WTC11 (cell line): ENCODE results near the gene C16orf54. TPM values are rescaled to one million over a fixed set of nuclear protein-coding genes. Genes with fewer than 3 reads are reported as not detected.

Experiments
- ATAC-seq: fragments of 200-7000 bp; cut with Tn5 transposase; 2 replicates; pipeline ENCODE4 v1.10.0; 2021; ENCODE audit warnings: mild to moderate bottlenecking, moderate library complexity
- CTCF ChIA-PET: fragments of 300-600 bp; sonication (Branson Sonifier 250); formaldehyde crosslinking; loops from one replicate; lab custom pipeline; 2021; ENCODE audit warnings: antibody characterized with exemption; lab: Charles Lee
- POLR2A ChIA-PET: fragments of 350-600 bp; sonication (Branson Sonifier 250); formaldehyde crosslinking; loops from one replicate; lab custom pipeline; 2021; ENCODE audit warnings: antibody characterized with exemption; lab: Charles Lee
- DNase-seq: peaks from one replicate; pipeline ENCODE4 v3.0.0; 2021; ENCODE audit warnings: low spot score
- H3K27ac Mint-ChIP-seq: 2 replicates; pipeline ENCODE4 v1.8.0; 2021; ENCODE audit warnings: mixed read lengths
- H3K27me3 Mint-ChIP-seq: 2 replicates; pipeline ENCODE4 v1.8.0; 2021; ENCODE audit warnings: low read depth, mild to moderate bottlenecking, moderate library complexity, mixed read lengths
- H3K36me3 Mint-ChIP-seq: 2 replicates; pipeline ENCODE4 v1.8.0; 2021; ENCODE audit warnings: mixed read lengths
- H3K4me1 Mint-ChIP-seq: 2 replicates; pipeline ENCODE4 v1.8.0; 2022; ENCODE audit warnings: mixed read lengths
- H3K4me3 Mint-ChIP-seq: 2 replicates; pipeline ENCODE4 v1.8.0; 2021; ENCODE audit warnings: mild to moderate bottlenecking, moderate library complexity, mixed read lengths
- H3K9me3 Mint-ChIP-seq: 2 replicates; pipeline ENCODE4 v1.8.0; 2021; ENCODE audit warnings: mixed read lengths
- AFF4 ChIP-seq: sonication (generic); formaldehyde crosslinking; IDR thresholded peaks from 2 replicates; pipeline ENCODE4 v1.8.1; 2023; ENCODE audit warnings: mild to moderate bottlenecking, missing genetic modification reagents, borderline replicate concordance
- CTCF ChIP-seq: fragments of 200-600 bp; IDR thresholded peaks from 2 replicates; pipeline ENCODE4 v1.8.0; 2022; ENCODE audit warnings: antibody characterized with exemption
- E2F5 ChIP-seq: sonication (generic); formaldehyde crosslinking; IDR thresholded peaks from 2 replicates; pipeline ENCODE4 v1.8.1; 2022; ENCODE audit warnings: mild to moderate bottlenecking, moderate library complexity, missing genetic modification reagents
- ERG ChIP-seq: fragments of 250-450 bp; sonication (Bioruptor Pico); IDR thresholded peaks from 2 replicates; pipeline ENCODE4 v1.8.0; 2021; ENCODE audit warnings: mild to moderate bottlenecking
- IRF1 ChIP-seq: sonication (generic); formaldehyde crosslinking; IDR thresholded peaks from 2 replicates; pipeline ENCODE4 v1.8.0; 2023; ENCODE audit warnings: missing genetic modification reagents
- JUN ChIP-seq: sonication (generic); formaldehyde crosslinking; IDR thresholded peaks from 2 replicates; pipeline ENCODE4 v1.8.0; 2023; ENCODE audit warnings: mild to moderate bottlenecking, missing genetic modification reagents
- KAT7 ChIP-seq: sonication (generic); formaldehyde crosslinking; IDR thresholded peaks from 2 replicates; pipeline ENCODE4 v1.8.1; 2023; ENCODE audit warnings: missing genetic modification reagents, mild to moderate bottlenecking, borderline replicate concordance
- NFATC4 ChIP-seq: fragments of 250-450 bp; sonication (Bioruptor Pico); IDR thresholded peaks from 2 replicates; pipeline ENCODE4 v1.9.0; 2021; ENCODE audit warnings: mild to moderate bottlenecking
- NFE2L1 ChIP-seq: sonication (generic); formaldehyde crosslinking; IDR thresholded peaks from 2 replicates; pipeline ENCODE4 v1.8.1; 2023; ENCODE audit warnings: missing genetic modification reagents
- TEAD1 ChIP-seq: sonication (generic); formaldehyde crosslinking; IDR thresholded peaks from 2 replicates; pipeline ENCODE4 v1.8.0; 2022; ENCODE audit warnings: mild to moderate bottlenecking, missing genetic modification reagents
- TEAD4 ChIP-seq: sonication (generic); formaldehyde crosslinking; IDR thresholded peaks from 2 replicates; pipeline ENCODE4 v1.8.0; 2022; ENCODE audit warnings: mild to moderate bottlenecking, missing genetic modification reagents
- ZBTB43 ChIP-seq: sonication (generic); formaldehyde crosslinking; IDR thresholded peaks from 2 replicates; pipeline ENCODE4 v1.8.1; 2023; ENCODE audit warnings: mild to moderate bottlenecking, missing genetic modification reagents
- ZNF121 ChIP-seq: sonication (generic); formaldehyde crosslinking; IDR thresholded peaks from 2 replicates; pipeline ENCODE4 v1.8.0; 2023; ENCODE audit warnings: missing genetic modification reagents
- ZNF532 ChIP-seq: fragments of 250-450 bp; sonication (Bioruptor Pico); IDR thresholded peaks from 2 replicates; pipeline ENCODE4 v1.9.0; 2021; ENCODE audit warnings: mild to moderate bottlenecking, borderline replicate concordance
- total RNA-seq: library from RNA; stranded (reverse); gene quantifications from 3 replicates; pipeline ENCODE4 v1.2.3, GENCODE V29; 2021

C16orf54 gene
- total RNA-seq, 1 experiment from 2014 or later, result 0.09 TPM

- no peaks in the 10 kb centered on the region for H3K27me3 Mint-ChIP-seq
- TF ChIP-seq ZBTB43 (CRISPR knock-in tag), result no peak
- TF ChIP-seq ZNF532 (CRISPR knock-in tag), result no peak
- TF ChIP-seq IRF1 (CRISPR knock-in tag), result no peak
- 0 out of 2 replicates have a peak, but pooled peaks have one; percentile 3 for TF ChIP-seq ZNF121 (CRISPR knock-in tag)
- no peak for TF ChIP-seq E2F5 (CRISPR knock-in tag)
- TF ChIP-seq, all 79 proteins: peak for 1
- CTCF ChIA-PET, result interaction anchor here (0.7 to 5.3 kb wide), 17 partner anchors 10 to 357 kb away, joined by 3 to 73 read pairs (median 4); partner anchors contain the start of genes ASPHD1, KIF22, PAGR1 and QPRT
- DNase-seq (no peak), ATAC-seq (peak; percentile 51)
- H3K36me3 Mint-ChIP-seq, result peaks cover 30% of the 10 kb centered on the region
- H3K4me3 Mint-ChIP-seq, result no peak overlapping the region
- H3K27ac Mint-ChIP-seq, result peak overlapping the region; percentile 77
- POLR2A ChIA-PET, result interaction anchor here (0.6 to 3.0 kb wide), 8 partner anchors 11 to 323 kb away, joined by 3 to 23 read pairs (median 5); partner anchors contain the start of genes KIF22 and QPRT
- H3K9me3 Mint-ChIP-seq, result peaks cover 12% of the 10 kb centered on the region
- peaks cover 38% of the 10 kb centered on the region for H3K4me1 Mint-ChIP-seq
Measured at GRCh38 chr16:29698484-29699323, 47.1 kb downstream of the C16orf54 start.

- ATAC-seq (no peak), DNase-seq (no peak)
- POLR2A ChIA-PET, result interaction anchor here (0.6 to 3.0 kb wide), 3 partner anchors 10 to 324 kb away, joined by 5 to 23 read pairs (median 5); partner anchors contain the start of gene QPRT
- CTCF ChIA-PET, result interaction anchor here (1.0 to 5.3 kb wide), 8 partner anchors 9 to 334 kb away, joined by 3 to 73 read pairs (median 31); partner anchors contain the start of genes KIF22, PAGR1 and TLCD3B
- Mint-ChIP-seq H3K27ac (no peak overlapping the region), H3K4me1 (peaks cover 38% of the 10 kb centered on the region), H3K4me3 (no peak overlapping the region), H3K27me3 (no peaks in the 10 kb centered on the region), H3K9me3 (peaks cover 12% of the 10 kb centered on the region), H3K36me3 (peaks cover 30% of the 10 kb centered on the region)
- TF ChIP-seq TEAD4 (no peak), AFF4 (CRISPR knock-in tag) (no peak), CTCF (no peak), NFATC4 (CRISPR knock-in tag) (no peak), ZBTB43 (CRISPR knock-in tag) (no peak), ERG (CRISPR knock-in tag) (no peak), TEAD1 (CRISPR knock-in tag) (no peak), JUN (CRISPR knock-in tag) (no peak), KAT7 (CRISPR knock-in tag) (no peak), IRF1 (CRISPR knock-in tag) (no peak), NFE2L1 (CRISPR knock-in tag) (no peak)
Measured at GRCh38 chr16:29698042-29698441, 47.7 kb downstream of the C16orf54 start.
